ENCODE data around the gene PIGN.

Gene PIGN

GRCh38 chr18:62106271-62106670, 80.6 kb downstream of the PIGN start:
- no peak for DNase-seq (ENCODE audit: low read depth)
- no peak overlapping the region for H3K4me3 ChIP-seq (ENCODE audit: control insufficient read depth, low read depth, low read length)
- no peak for TF ChIP-seq CTCF (conservative IDR thresholded peaks at IDR 0.05; ENCODE audit: control insufficient read depth, insufficient read depth, low read depth, low read length)

- no peak overlapping the region for H3K4me3 ChIP-seq (ENCODE audit: control insufficient read depth, low read depth, low read length)
- DNase-seq (ENCODE audit: low read depth): peak; percentile 27
- no peak for TF ChIP-seq CTCF (conservative IDR thresholded peaks at IDR 0.05; ENCODE audit: control insufficient read depth, insufficient read depth, low read depth, low read length)
These were observed 81.5 kb downstream of the PIGN start for GRCh38 chr18:62105376-62105775.

- TF ChIP-seq CTCF (conservative IDR thresholded peaks at IDR 0.05; ENCODE audit: control insufficient read depth, insufficient read depth, low read depth, low read length): no peak
- no peak overlapping the region for H3K4me3 ChIP-seq (ENCODE audit: control insufficient read depth, low read depth, low read length)
- no peak for DNase-seq (ENCODE audit: low read depth)
These were observed 84.6 kb downstream of the PIGN start for GRCh38 chr18:62102221-62102620.

GRCh38 chr18:62101321-62101721, 85.5 kb downstream of the PIGN start:
- DNase-seq (ENCODE audit: low read depth): peak; percentile 4
- no peak overlapping the region for H3K4me3 ChIP-seq (ENCODE audit: control insufficient read depth, low read depth, low read length)
- TF ChIP-seq CTCF (conservative IDR thresholded peaks at IDR 0.05; ENCODE audit: control insufficient read depth, insufficient read depth, low read depth, low read length): no peak

- DNase-seq (ENCODE audit: low read depth): no peak
- TF ChIP-seq CTCF (conservative IDR thresholded peaks at IDR 0.05; ENCODE audit: control insufficient read depth, insufficient read depth, low read depth, low read length): no peak
- H3K4me3 ChIP-seq (ENCODE audit: control insufficient read depth, low read depth, low read length): no peak overlapping the region
These were observed 87.9 kb downstream of the PIGN start for GRCh38 chr18:62098960-62099359.

- no peak for TF ChIP-seq CTCF (conservative IDR thresholded peaks at IDR 0.05; ENCODE audit: control insufficient read depth, insufficient read depth, low read depth, low read length)
- no peak overlapping the region for H3K4me3 ChIP-seq (ENCODE audit: control insufficient read depth, low read depth, low read length)
- no peak for DNase-seq (ENCODE audit: low read depth)
These were observed 89.2 kb downstream of the PIGN start for GRCh38 chr18:62097698-62098097.

- TF ChIP-seq CTCF (conservative IDR thresholded peaks at IDR 0.05; ENCODE audit: control insufficient read depth, insufficient read depth, low read depth, low read length): no peak
- no peak for DNase-seq (ENCODE audit: low read depth)
- H3K4me3 ChIP-seq (ENCODE audit: control insufficient read depth, low read depth, low read length): no peak overlapping the region
These were observed 95.3 kb downstream of the PIGN start for GRCh38 chr18:62091487-62092120.
